ENCODE results near the gene TSPAN14.

GRCh38 chr10:80522756-80523363, 68.8 kb downstream of the TSPAN14 start:
- TF ChIP-seq CTCF (IDR thresholded peaks at IDR 0.05) (no peak), POLR2A (IDR thresholded peaks at IDR 0.05) (no peak)
